Skeletal muscle satellite cell (primary cell): ENCODE measurements around the gene EHBP1L1.

Experiments used
- H3K27me3 ChIP-seq: 2 replicates; pipeline ENCODE4 v1.7.0; 2013; ENCODE audit warnings: low read length; ENCODE audit not compliant: control insufficient read depth, insufficient read depth
- H3K36me3 ChIP-seq: 2 replicates; pipeline ENCODE4 v1.7.0; 2013; ENCODE audit warnings: mild to moderate bottlenecking, control low read depth, low read length; ENCODE audit not compliant: insufficient read depth
- H3K4me1 ChIP-seq: 2 replicates; pipeline ENCODE4 v1.7.0; 2013; ENCODE audit warnings: low read length; ENCODE audit not compliant: control insufficient read depth, insufficient read depth
- H3K4me2 ChIP-seq: 2 replicates; pipeline ENCODE4 v1.7.0; 2013; ENCODE audit warnings: mild to moderate bottlenecking, low read length
- H3K4me3 ChIP-seq: 2 replicates; pipeline ENCODE4 v1.7.0; 2013; ENCODE audit warnings: low read length
- H3K9ac ChIP-seq: 2 replicates; pipeline ENCODE4 v1.7.0; 2013; ENCODE audit warnings: mild to moderate bottlenecking, low read depth, low read length, moderate library complexity
- H3K9me3 ChIP-seq: replicated peaks from 2 replicates; pipeline ENCODE4 v1.7.0; 2013; ENCODE audit warnings: mild to moderate bottlenecking, control low read depth, low read length

Gene EHBP1L1

DNA sequence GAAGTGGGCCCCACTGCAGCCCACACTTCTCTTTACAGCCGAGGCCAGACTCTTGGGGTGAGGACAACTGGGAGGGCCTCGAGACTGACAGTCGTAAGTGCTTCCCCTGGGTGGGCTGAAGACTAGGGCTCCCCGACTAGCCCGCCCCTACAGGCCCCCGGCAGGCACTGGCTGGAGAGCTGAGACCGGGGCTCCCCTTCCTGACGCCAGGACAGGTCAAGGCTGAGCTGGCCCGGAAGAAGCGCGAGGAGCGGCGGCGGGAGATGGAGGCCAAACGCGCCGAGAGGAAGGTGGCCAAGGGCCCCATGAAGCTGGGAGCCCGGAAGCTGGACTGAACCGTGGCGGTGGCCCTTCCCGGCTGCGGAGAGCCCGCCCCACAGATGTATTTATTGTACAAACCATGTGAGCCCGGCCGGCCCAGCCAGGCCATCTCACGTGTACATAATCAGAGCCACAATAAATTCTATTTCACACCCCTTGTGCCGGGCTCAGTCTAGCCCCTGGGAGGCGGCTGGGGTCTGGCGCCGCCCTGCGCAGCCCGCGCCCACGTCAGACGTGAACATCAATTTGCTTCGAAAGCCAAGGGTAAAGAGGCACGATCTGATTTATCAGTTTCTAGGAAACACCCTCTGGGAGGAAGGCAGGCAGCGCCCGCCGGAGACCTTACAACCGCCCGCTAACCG, 37.5 kb upstream of the EHBP1L1 start:
- no peak overlapping the region for H3K9ac ChIP-seq
- H3K36me3 ChIP-seq = peaks cover 66% of the 10 kb centered on the region
- peaks cover 23% of the 10 kb centered on the region for H3K4me1 ChIP-seq
- H3K4me3 ChIP-seq = no peak overlapping the region
- no peak overlapping the region for H3K4me2 ChIP-seq
- H3K9me3 ChIP-seq = no peaks in the 10 kb centered on the region
- H3K27me3 ChIP-seq = no peaks in the 10 kb centered on the region

- Histone ChIP-seq H3K9ac (no peak overlapping the region), H3K36me3 (peaks cover 66% of the 10 kb centered on the region), H3K9me3 (no peaks in the 10 kb centered on the region), H3K4me3 (peak overlapping the region; percentile 77), H3K4me1 (peaks cover 23% of the 10 kb centered on the region), H3K27me3 (no peaks in the 10 kb centered on the region), H3K4me2 (peak overlapping the region; percentile 85)
Measured at GRCh38 chr11:65538915-65539743, 36.7 kb upstream of the EHBP1L1 start.

GRCh38 chr11:65539744-65540289, 36.0 kb upstream of the EHBP1L1 start:
- H3K9me3 ChIP-seq = no peaks in the 10 kb centered on the region
- peak overlapping the region; percentile 43 for H3K9ac ChIP-seq
- H3K27me3 ChIP-seq = no peaks in the 10 kb centered on the region
- H3K4me1 ChIP-seq = peaks cover 23% of the 10 kb centered on the region
- peaks cover 71% of the 10 kb centered on the region for H3K36me3 ChIP-seq
- peak overlapping the region; percentile 85 for H3K4me2 ChIP-seq
- H3K4me3 ChIP-seq = peak overlapping the region; percentile 77

- Histone ChIP-seq H3K4me1 (peaks cover 23% of the 10 kb centered on the region), H3K4me2 (peak overlapping the region; percentile 85), H3K36me3 (peaks cover 71% of the 10 kb centered on the region), H3K9ac (peak overlapping the region; percentile 52), H3K27me3 (no peaks in the 10 kb centered on the region), H3K9me3 (no peaks in the 10 kb centered on the region), H3K4me3 (peak overlapping the region; percentile 77)
Measured at GRCh38 chr11:65540290-65541092, 35.4 kb upstream of the EHBP1L1 start.

- Histone ChIP-seq H3K4me2 (peak overlapping the region; percentile 85), H3K9ac (peak overlapping the region; percentile 52), H3K36me3 (peaks cover 72% of the 10 kb centered on the region), H3K9me3 (no peaks in the 10 kb centered on the region), H3K4me1 (peaks cover 23% of the 10 kb centered on the region), H3K27me3 (no peaks in the 10 kb centered on the region), H3K4me3 (peak overlapping the region; percentile 77)
Measured at GRCh38 chr11:65541093-65541982, 34.5 kb upstream of the EHBP1L1 start.

GRCh38 chr11:65542738-65543390, 33.0 kb upstream of the EHBP1L1 start:
- H3K9ac ChIP-seq = no peak overlapping the region
- no peak overlapping the region for H3K4me2 ChIP-seq
- H3K4me1 ChIP-seq = peaks cover 23% of the 10 kb centered on the region
- peaks cover 65% of the 10 kb centered on the region for H3K36me3 ChIP-seq
- no peaks in the 10 kb centered on the region for H3K9me3 ChIP-seq
- H3K27me3 ChIP-seq = no peaks in the 10 kb centered on the region
- no peak overlapping the region for H3K4me3 ChIP-seq

DNA sequence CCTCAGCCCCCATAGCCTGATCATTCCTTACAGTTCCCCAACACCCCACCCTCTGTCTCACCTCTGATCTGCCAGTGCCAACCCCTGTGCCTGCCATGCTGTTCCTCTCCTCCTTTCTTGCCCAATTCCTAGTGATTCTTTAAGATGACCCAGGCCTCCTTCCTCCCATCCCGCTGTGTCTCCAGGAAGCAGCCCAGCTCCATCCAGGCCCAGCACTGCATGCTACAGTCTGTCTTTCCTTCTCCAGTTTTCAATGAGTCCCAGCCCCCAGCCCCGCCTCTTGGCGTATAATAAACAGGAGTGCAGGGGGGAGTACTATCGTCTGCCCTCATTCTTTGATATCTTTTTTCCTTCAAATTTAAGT, 30.0 kb upstream of the EHBP1L1 start:
- H3K4me1 ChIP-seq = peaks cover 8% of the 10 kb centered on the region
- no peaks in the 10 kb centered on the region for H3K27me3 ChIP-seq
- H3K4me2 ChIP-seq = no peak overlapping the region
- no peak overlapping the region for H3K9ac ChIP-seq
- no peak overlapping the region for H3K4me3 ChIP-seq
- peaks cover 70% of the 10 kb centered on the region for H3K36me3 ChIP-seq
- H3K9me3 ChIP-seq = no peaks in the 10 kb centered on the region

GRCh38 chr11:65546217-65546958, 29.5 kb upstream of the EHBP1L1 start:
- no peaks in the 10 kb centered on the region for H3K27me3 ChIP-seq
- peaks cover 71% of the 10 kb centered on the region for H3K36me3 ChIP-seq
- H3K9ac ChIP-seq = no peak overlapping the region
- no peaks in the 10 kb centered on the region for H3K9me3 ChIP-seq
- H3K4me3 ChIP-seq = no peak overlapping the region
- H3K4me1 ChIP-seq = peaks cover 7% of the 10 kb centered on the region
- no peak overlapping the region for H3K4me2 ChIP-seq

DNA sequence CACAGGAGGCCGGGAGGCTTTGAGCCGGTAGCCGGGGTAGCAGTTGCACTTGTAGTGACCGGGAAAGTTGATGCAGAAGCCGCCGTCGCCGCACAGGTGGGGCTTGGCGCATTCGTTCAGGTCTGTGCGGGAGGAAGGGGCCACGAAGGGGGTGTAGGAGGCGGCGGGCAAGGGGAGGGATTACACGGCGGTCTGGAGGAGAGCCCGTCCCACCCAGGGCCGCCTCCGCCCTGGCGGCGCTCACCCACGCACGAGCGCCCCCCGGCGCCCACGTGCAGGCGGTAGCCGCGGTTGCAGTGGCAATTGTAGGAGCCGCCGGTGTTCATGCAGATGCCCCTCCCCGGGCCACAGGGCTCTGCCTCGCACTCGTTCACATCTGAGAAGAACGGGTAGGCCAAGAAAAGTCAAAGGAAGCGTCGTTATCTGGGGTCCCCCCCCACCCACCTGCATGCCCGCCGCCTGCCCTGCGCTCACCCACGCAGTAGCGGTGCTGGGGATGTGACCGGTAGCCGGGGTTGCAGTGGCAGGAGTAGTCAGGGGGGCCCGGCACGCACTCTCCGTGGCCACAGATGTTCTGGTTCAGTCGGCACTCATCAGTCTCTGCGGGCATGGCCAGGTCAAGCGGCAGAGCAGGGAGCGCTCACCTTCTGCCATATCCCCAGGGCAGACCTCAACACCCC, 28.3 kb upstream of the EHBP1L1 start:
- no peak overlapping the region for H3K4me3 ChIP-seq
- H3K4me2 ChIP-seq = no peak overlapping the region
- H3K9me3 ChIP-seq = no peaks in the 10 kb centered on the region
- peaks cover 75% of the 10 kb centered on the region for H3K36me3 ChIP-seq
- H3K9ac ChIP-seq = no peak overlapping the region
- peaks cover 7% of the 10 kb centered on the region for H3K4me1 ChIP-seq
- H3K27me3 ChIP-seq = no peaks in the 10 kb centered on the region
